IMR-90 (cell line): ENCODE measurements around the gene FKBP10. TPM values are rescaled to one million over a fixed set of nuclear protein-coding genes. Genes with fewer than 3 reads are reported as not detected.

Experiments
- ATAC-seq: fragments of 200-7000 bp; cut with Tn5 transposase; 2 replicates; pipeline ENCODE4 v1.9.1; 2020; ENCODE audit warnings: low read depth, mild to moderate bottlenecking, moderate library complexity
- BruUV-seq: library from RNA; stranded (reverse); fragments of 400-500 nt; replicated peaks from 2 replicates; lab custom pipeline; 2021; lab: Mats Ljungman, UMichigan
- CTCF ChIA-PET: fragments of 300-600 bp; formaldehyde crosslinking; extraction: SDS; loops from one replicate; lab custom pipeline; 2021; ENCODE audit warnings: antibody characterized with exemption; lab: Yijun Ruan, JAX
- POLR2A ChIA-PET: fragments of 300-600 bp; sonication (Branson Sonifier 250); formaldehyde crosslinking; loops from one replicate; lab custom pipeline; 2022; ENCODE audit warnings: antibody characterized with exemption; ENCODE audit not compliant: unreplicated experiment; lab: Charles Lee
- DNase-seq: peaks from one replicate; pipeline ENCODE4 v3.0.0; 2013
- H2AFZ ChIP-seq: replicated peaks from 2 replicates; pipeline ENCODE3; 2013; ENCODE audit warnings: low read length, mild to moderate bottlenecking; ENCODE audit not compliant: poor library complexity
- H2AK5ac ChIP-seq: 2 replicates; pipeline ENCODE4 v1.6.1; 2013; ENCODE audit warnings: low read depth, low read length, inconsistent platforms
- H2AK9ac ChIP-seq: replicated peaks from 2 replicates; pipeline ENCODE3; 2013; ENCODE audit warnings: mild to moderate bottlenecking, low read depth, low read length, moderate library complexity; ENCODE audit not compliant: poor library complexity
- H2BK120ac ChIP-seq: 2 replicates; pipeline ENCODE4 v1.6.1; 2013; ENCODE audit warnings: low read depth, low read length, inconsistent platforms
- H2BK15ac ChIP-seq: 3 replicates; pipeline ENCODE4 v1.6.1; 2013; ENCODE audit warnings: low read depth, low read length, inconsistent platforms
- H2BK20ac ChIP-seq: 2 replicates; pipeline ENCODE4 v1.6.1; 2013; ENCODE audit warnings: low read depth, mild to moderate bottlenecking, inconsistent platforms, low read length, moderate library complexity
- H2BK5ac ChIP-seq: 2 replicates; pipeline ENCODE4 v1.6.1; 2013; ENCODE audit warnings: mild to moderate bottlenecking, low read depth, low read length, inconsistent platforms; ENCODE audit not compliant: poor library complexity, severe bottlenecking
- H3K14ac ChIP-seq: replicated peaks from 2 replicates; pipeline ENCODE4 v1.6.1; 2013; ENCODE audit warnings: low read depth, low read length, inconsistent platforms
- H3K18ac ChIP-seq: 2 replicates; pipeline ENCODE4 v1.6.1; 2013; ENCODE audit warnings: low read depth, low read length, control low read depth
- H3K23ac ChIP-seq: 2 replicates; pipeline ENCODE4 v1.6.1; 2013; ENCODE audit warnings: low read depth, low read length, inconsistent platforms
- H3K27ac ChIP-seq: 2 replicates; pipeline ENCODE4 v1.5.1; 2013; ENCODE audit warnings: mild to moderate bottlenecking, control low read depth, low read length; ENCODE audit not compliant: insufficient read depth
- H3K27me3 ChIP-seq: 2 replicates; pipeline ENCODE4 v1.6.1; 2013; ENCODE audit warnings: low read length; ENCODE audit not compliant: control insufficient read depth, insufficient read depth
- H3K36me3 ChIP-seq: 2 replicates; pipeline ENCODE4 v1.6.1; 2013; ENCODE audit warnings: low read length, mixed read lengths; ENCODE audit not compliant: control insufficient read depth, insufficient read depth
- H3K4ac ChIP-seq: 2 replicates; pipeline ENCODE4 v1.6.1; 2013; ENCODE audit warnings: low read depth, low read length, inconsistent platforms
- H3K4me1 ChIP-seq: 2 replicates; pipeline ENCODE4 v1.6.1; 2013; ENCODE audit warnings: low read length, mixed read lengths; ENCODE audit not compliant: control insufficient read depth, insufficient read depth
- H3K4me2 ChIP-seq: 2 replicates; pipeline ENCODE4 v1.6.1; 2013; ENCODE audit warnings: low read depth, mild to moderate bottlenecking, control low read depth, low read length, moderate library complexity
- H3K4me3 ChIP-seq: 2 replicates; pipeline ENCODE4 v1.5.1; 2013; ENCODE audit warnings: low read depth, mild to moderate bottlenecking, control low read depth, low read length, moderate library complexity; ENCODE audit not compliant: insufficient read depth
- H3K56ac ChIP-seq: 2 replicates; pipeline ENCODE4 v1.6.1; 2013; ENCODE audit warnings: low read length, inconsistent platforms; ENCODE audit not compliant: insufficient read depth; ENCODE audit errors: extremely low read depth
- H3K79me1 ChIP-seq, 2 experiments: 2 replicates each; pipeline ENCODE4 v1.6.1; 2013; ENCODE audit warnings: low read length in 2 of 2, inconsistent platforms in 1 of 2, low read depth in 1 of 2
- H3K9ac ChIP-seq: 2 replicates; pipeline ENCODE4 v1.6.1; 2013; ENCODE audit warnings: low read depth, low read length, control low read depth
- H3K9me1 ChIP-seq: 2 replicates; pipeline ENCODE4 v1.6.1; 2013; ENCODE audit warnings: low read length, inconsistent platforms; ENCODE audit not compliant: insufficient read depth
- H3K9me3 ChIP-seq: 2 replicates; pipeline ENCODE4 v1.6.1; 2013; ENCODE audit warnings: low read length; ENCODE audit not compliant: control insufficient read depth, insufficient read depth
- H4K20me1 ChIP-seq: 2 replicates; pipeline ENCODE4 v1.6.1; 2013; ENCODE audit warnings: low read length, inconsistent platforms; ENCODE audit not compliant: insufficient read depth
- H4K5ac ChIP-seq: 2 replicates; pipeline ENCODE4 v1.6.1; 2013; ENCODE audit warnings: mild to moderate bottlenecking, low read depth, low read length, control low read depth
- H4K8ac ChIP-seq, 2 experiments: 2 replicates each; pipeline ENCODE4 v1.6.1; 2013; ENCODE audit warnings: low read depth in 2 of 2, low read length in 2 of 2, control low read depth in 1 of 2, inconsistent platforms in 1 of 2
- H4K91ac ChIP-seq: 2 replicates; pipeline ENCODE4 v1.6.1; 2013; ENCODE audit warnings: low read depth, low read length, inconsistent platforms; ENCODE audit not compliant: insufficient read depth
- BHLHE40 ChIP-seq: fragments of 150-350 bp; IDR thresholded peaks from 2 replicates; pipeline ENCODE4 v1.6.1; 2016; ENCODE audit warnings: mild to moderate bottlenecking, low read depth, low read length
- CHD1 ChIP-seq: IDR thresholded peaks from 2 replicates; pipeline ENCODE4 v1.6.1; 2012; ENCODE audit warnings: low read depth, low read length, improper control_type of control experiment
- CTCF ChIP-seq: conservative IDR thresholded peaks from 2 replicates; pipeline ENCODE4 v1.5.1; 2012; ENCODE audit warnings: mild to moderate bottlenecking, low read depth, low read length, improper control_type of control experiment
- ELK1 ChIP-seq: fragments of 150-350 bp; IDR thresholded peaks from 2 replicates; pipeline ENCODE4 v1.6.1; 2016; ENCODE audit warnings: low read depth, mild to moderate bottlenecking, low read length, moderate library complexity, borderline replicate concordance
- FOS ChIP-seq: fragments of 150-350 bp; IDR thresholded peaks from 2 replicates; pipeline ENCODE4 v1.6.1; 2016; ENCODE audit warnings: low read depth, low read length
- MAFK ChIP-seq: IDR thresholded peaks from 2 replicates; pipeline ENCODE4 v1.6.1; 2012; ENCODE audit warnings: low read depth, low read length, improper control_type of control experiment
- MAZ ChIP-seq: IDR thresholded peaks from 2 replicates; pipeline ENCODE4 v1.6.1; 2012; ENCODE audit warnings: low read depth, mild to moderate bottlenecking, low read length, improper control_type of control experiment, moderate library complexity, borderline replicate concordance
- MXI1 ChIP-seq: IDR thresholded peaks from 2 replicates; pipeline ENCODE4 v1.6.1; 2012; ENCODE audit warnings: low read depth, mild to moderate bottlenecking, low read length, moderate library complexity, borderline replicate concordance
- NFE2L2 ChIP-seq: fragments of 150-350 bp; IDR thresholded peaks from 2 replicates; pipeline ENCODE4 v1.6.1; 2016; ENCODE audit warnings: low read depth, mild to moderate bottlenecking, low read length
- POLR2A ChIP-seq: IDR thresholded peaks from 2 replicates; pipeline ENCODE4 v1.6.1; 2012; ENCODE audit warnings: mild to moderate bottlenecking, low read depth, low read length
- RCOR1 ChIP-seq: IDR thresholded peaks from 2 replicates; pipeline ENCODE4 v1.6.1; 2012; ENCODE audit warnings: mild to moderate bottlenecking, low read length, improper control_type of control experiment; ENCODE audit not compliant: insufficient replicate concordance
- RFX5 ChIP-seq: IDR thresholded peaks from 2 replicates; pipeline ENCODE4 v1.8.0; 2012; ENCODE audit warnings: low read depth, mild to moderate bottlenecking, low read length, moderate library complexity
- SMC3 ChIP-seq: fragments of 150-350 bp; IDR thresholded peaks from 2 replicates; pipeline ENCODE4 v1.6.1; 2016; ENCODE audit warnings: low read depth, mild to moderate bottlenecking, antibody characterized with exemption, low read length, moderate library complexity
- WGBS, 2 experiments: methylation state at CpG; one replicate each; pipeline versions ENCODE4 v1.1.5 to v1.1.7; 2013; ENCODE audit warnings: missing lambda C conversion rate in 2 of 2; ENCODE audit not compliant: insufficient read length in 1 of 2; ENCODE audit errors: extremely low coverage in 2 of 2; 5-methylcytosine and 5-hydroxymethylcytosine counted together
- dilution Hi-C: fragments of 300-500 bp; cut with HindIII; formaldehyde crosslinking; loops from one replicate; pipeline ENCODE4 v1.14.3; 2018; ENCODE audit warnings: low sequenced_read_pairs; ENCODE audit not compliant: unreplicated experiment
- in situ Hi-C: fragments of 300-500 bp; cut with MboI; formaldehyde crosslinking; loops from 3 replicates; pipeline ENCODE4 v1.14.3; 2019; ENCODE audit warnings: low sequenced_read_pairs, inconsistent platforms, mixed read lengths
- intact Hi-C: fragments of 100-400 bp; cut with micrococcal nuclease; formaldehyde crosslinking; loops from 2 replicates; pipeline ENCODE4 v1.10.0; 2022
- polyA plus RNA-seq, 3 experiments: library from polyadenylated mRNA; depleted of rRNA; stranded (reverse); fragments of >200 nt; gene quantifications; 2 replicates each; pipeline ENCODE4 v1.2.3, GENCODE V29; 2012; ENCODE audit warnings: low replicate concordance in 1 of 3
- total RNA-seq: library from RNA; depleted of rRNA; stranded (reverse); fragments of >200 nt; gene quantifications from 2 replicates; pipeline ENCODE4 v1.2.3, GENCODE V29; 2012

The FKBP10 gene
- total and polyA plus RNA-seq, 2 of the 4 experiments (the other 2 are of a cell fraction), result 170 to 984 TPM

GRCh38 chr17:41771389-41772206 lies 41.2 kb upstream of the FKBP10 start:
- Histone ChIP-seq H3K9me3 (no peaks in the 10 kb centered on the region), H3K14ac (no peak overlapping the region), H3K79me1 (peaks cover 14 to 42% of the 10 kb centered on the region in 2 experiments; a peak in 3 of 4 replicates), H3K23ac (no peak overlapping the region), H3K56ac (no peak overlapping the region), H3K27ac (no peak overlapping the region), H2BK15ac (no peak overlapping the region), H4K8ac (no peak overlapping the region), H3K36me3 (peaks cover 58% of the 10 kb centered on the region), H2AK5ac (peak overlapping the region; percentile 64), H3K4me1 (peaks cover 15% of the 10 kb centered on the region), H2BK20ac (no peak overlapping the region), H3K27me3 (no peaks in the 10 kb centered on the region), H4K20me1 (peaks cover 16% of the 10 kb centered on the region; the same call in 1 of the 2 replicates), H2BK120ac (no peak overlapping the region), H4K91ac (no peak overlapping the region), H3K18ac (no peak overlapping the region), H3K4ac (no peak overlapping the region), H3K4me2 (no peak overlapping the region), H2BK5ac (no peak overlapping the region), H3K4me3 (no peak overlapping the region), H2AK9ac (peak overlapping the region; percentile 37), H3K9ac (no peak overlapping the region), H2AFZ (no peak overlapping the region), H4K5ac (no peak overlapping the region), H3K9me1 (peaks cover 16% of the 10 kb centered on the region)
- POLR2A ChIA-PET, result no interaction called here
- dilution Hi-C loops (no loop called here), intact Hi-C loops (no loop called here), in situ Hi-C loops (no loop called here)
- 88% methylated on average over 9 of the region's 17 CpGs; no CpG with 5 or more reads in 1 of the 2 experiments for WGBS, 2 experiments
- ATAC-seq (no peak), DNase-seq (no peak)
- CTCF ChIA-PET, result no interaction called here
- no TSS peak for BruUV-seq
- TF ChIP-seq CTCF (no peak), ELK1 (no peak), SMC3 (no peak), BHLHE40 (no peak), MAZ (no peak), NFE2L2 (no peak), FOS (no peak), RCOR1 (no peak), CHD1 (no peak), MAFK (no peak), POLR2A (no peak), RFX5 (no peak), MXI1 (no peak)
